Measurements from ENCODE around the gene MXRA8. TPM values are rescaled to one million over a fixed set of nuclear protein-coding genes. Genes with fewer than 3 reads are reported as not detected.

MXRA8 gene
- total RNA-seq, 1 experiment from 2014 or later, result 25.3 TPM

DNA sequence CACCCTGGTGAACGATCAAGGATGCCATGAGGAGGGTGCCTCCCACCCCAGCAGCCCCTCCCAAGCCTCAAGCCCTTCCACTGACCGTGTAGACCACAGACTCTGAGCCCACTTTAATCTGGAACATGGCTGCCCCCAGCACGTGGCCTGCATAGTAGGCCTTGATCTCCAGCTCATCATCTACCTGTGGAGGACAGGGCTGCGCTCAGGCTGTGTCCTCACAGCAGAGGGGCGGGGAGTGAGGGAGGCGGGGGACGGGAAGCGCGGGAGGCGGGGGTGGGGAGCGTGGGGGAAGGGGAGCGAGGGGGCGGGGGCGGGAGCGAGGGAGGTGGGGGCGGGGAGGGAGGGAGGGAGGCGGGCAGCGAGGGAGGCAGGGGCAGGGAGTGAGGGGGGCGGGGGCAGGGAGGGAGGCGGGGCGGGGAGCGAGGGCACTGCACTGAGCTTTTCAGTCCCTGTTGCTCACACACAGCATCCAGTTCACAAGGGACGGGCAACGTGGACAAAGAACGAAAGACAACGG lies 42.9 kb downstream of the MXRA8 start:
- BruUV-seq (replicated peaks), result no TSS peak
- Histone ChIP-seq H3K79me2 (ENCODE audit: low read length) (peaks cover 60% of the 10 kb centered on the region), H3K9me2 (replicated peaks; ENCODE audit: low read length) (no peaks in the 10 kb centered on the region), H3K27me3 (ENCODE audit: low read length) (no peaks in the 10 kb centered on the region), H3K4me1 (ENCODE audit: insufficient read depth, low read length) (peaks cover 30% of the 10 kb centered on the region), H3K9me3 (ENCODE audit: low read length) (no peaks in the 10 kb centered on the region), H3K4me2 (ENCODE audit: low read length) (no peak overlapping the region), H3F3A (ENCODE audit: low read length, unreplicated experiment) (peaks cover 9% of the 10 kb centered on the region), H4K20me1 (ENCODE audit: low read length) (0 out of 2 replicates have a peak, but pooled peaks cover 3% of the 10 kb centered on the region), H3K4me3 (ENCODE audit: low read length) (no peak overlapping the region), H3K36me3 (ENCODE audit: low read depth, low read length) (peaks cover 54% of the 10 kb centered on the region), H3K27ac (ENCODE audit: low read length) (no peak overlapping the region), H3K9ac (ENCODE audit: low read length) (no peak overlapping the region), H2AFZ (ENCODE audit: low read length) (no peak overlapping the region)
- ATAC-seq (no peak), DNase-seq (no peak)
- TF ChIP-seq EZH2 (IDR thresholded peaks at IDR 0.05; ENCODE audit: low read length, unreplicated experiment) (no peak), EZH2phosphoT487 (IDR thresholded peaks at IDR 0.05; ENCODE audit: borderline replicate concordance, low read length) (no peak)
- TF ChIP-seq, protein P1, sequence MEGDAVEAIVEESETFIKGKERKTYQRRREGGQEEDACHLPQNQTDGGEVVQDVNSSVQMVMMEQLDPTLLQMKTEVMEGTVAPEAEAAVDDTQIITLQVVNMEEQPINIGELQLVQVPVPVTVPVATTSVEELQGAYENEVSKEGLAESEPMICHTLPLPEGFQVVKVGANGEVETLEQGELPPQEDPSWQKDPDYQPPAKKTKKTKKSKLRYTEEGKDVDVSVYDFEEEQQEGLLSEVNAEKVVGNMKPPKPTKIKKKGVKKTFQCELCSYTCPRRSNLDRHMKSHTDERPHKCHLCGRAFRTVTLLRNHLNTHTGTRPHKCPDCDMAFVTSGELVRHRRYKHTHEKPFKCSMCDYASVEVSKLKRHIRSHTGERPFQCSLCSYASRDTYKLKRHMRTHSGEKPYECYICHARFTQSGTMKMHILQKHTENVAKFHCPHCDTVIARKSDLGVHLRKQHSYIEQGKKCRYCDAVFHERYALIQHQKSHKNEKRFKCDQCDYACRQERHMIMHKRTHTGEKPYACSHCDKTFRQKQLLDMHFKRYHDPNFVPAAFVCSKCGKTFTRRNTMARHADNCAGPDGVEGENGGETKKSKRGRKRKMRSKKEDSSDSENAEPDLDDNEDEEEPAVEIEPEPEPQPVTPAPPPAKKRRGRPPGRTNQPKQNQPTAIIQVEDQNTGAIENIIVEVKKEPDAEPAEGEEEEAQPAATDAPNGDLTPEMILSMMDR (conservative IDR thresholded peaks at IDR 0.05; ENCODE audit: low read depth, low read length), result no peak
- CTCF ChIA-PET, result no interaction called here
- POLR2A ChIA-PET (ENCODE audit: unreplicated experiment), result no interaction called here
- intact Hi-C loops (cut with micrococcal nuclease), result no loop called here

DNA sequence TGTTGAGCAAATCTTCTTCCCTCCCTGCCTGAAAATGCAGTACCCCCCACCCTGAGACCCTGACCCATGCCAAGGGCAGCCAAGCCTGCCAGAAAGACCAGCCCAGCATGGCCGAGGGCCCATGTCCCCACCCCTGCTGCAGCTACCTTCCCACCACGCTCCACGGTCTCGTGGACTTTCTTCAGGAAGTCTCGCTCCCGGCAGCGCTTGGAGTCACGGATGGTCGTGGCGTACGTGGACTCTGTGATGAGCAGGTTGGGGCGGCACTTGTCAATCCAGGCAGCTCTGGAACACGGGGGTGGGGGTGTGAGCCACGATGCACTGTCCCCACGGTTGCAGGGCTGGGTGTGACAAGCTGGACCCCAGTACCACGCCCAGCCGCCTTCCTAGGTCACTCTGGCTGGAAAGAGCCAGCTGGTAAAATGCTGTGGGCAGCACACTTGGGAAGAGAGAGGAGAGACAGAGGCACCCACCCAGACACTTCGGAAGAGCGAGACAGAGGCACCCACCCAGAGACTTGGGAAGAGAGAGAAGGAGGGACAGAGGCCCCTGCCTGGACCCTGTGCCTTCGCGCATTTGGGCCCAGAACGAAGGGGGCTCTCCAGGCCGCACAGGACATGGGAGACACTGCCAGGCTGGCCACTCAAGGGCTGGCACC lies 43.5 kb downstream of the MXRA8 start:
- H4K20me1 ChIP-seq (ENCODE audit: low read length), result peaks cover 7% of the 10 kb centered on the region; the same call in 1 of the 2 replicates
- no peaks in the 10 kb centered on the region for H3K9me3 ChIP-seq (ENCODE audit: low read length)
- peaks cover 48% of the 10 kb centered on the region for H3K36me3 ChIP-seq (ENCODE audit: low read depth, low read length)
- POLR2A ChIA-PET (ENCODE audit: unreplicated experiment), result no interaction called here
- no peak overlapping the region for H3K4me3 ChIP-seq (ENCODE audit: low read length)
- TF ChIP-seq EZH2phosphoT487 (IDR thresholded peaks at IDR 0.05; ENCODE audit: borderline replicate concordance, low read length) (no peak), EZH2 (IDR thresholded peaks at IDR 0.05; ENCODE audit: low read length, unreplicated experiment) (no peak)
- TF ChIP-seq, protein P1 (conservative IDR thresholded peaks at IDR 0.05; ENCODE audit: low read depth, low read length), result no peak
- no peak for DNase-seq
- CTCF ChIA-PET, result no interaction called here
- no peaks in the 10 kb centered on the region for H3K27me3 ChIP-seq (ENCODE audit: low read length)
- no peak overlapping the region for H3K4me2 ChIP-seq (ENCODE audit: low read length)
- peaks cover 60% of the 10 kb centered on the region for H3K79me2 ChIP-seq (ENCODE audit: low read length)
- H3K27ac ChIP-seq (ENCODE audit: low read length), result no peak overlapping the region
- peaks cover 9% of the 10 kb centered on the region for H3F3A ChIP-seq (ENCODE audit: low read length, unreplicated experiment)
- ATAC-seq, result no peak
- intact Hi-C loops (cut with micrococcal nuclease), result no loop called here
- no peak overlapping the region for H3K9ac ChIP-seq (ENCODE audit: low read length)
- peaks cover 32% of the 10 kb centered on the region for H3K4me1 ChIP-seq (ENCODE audit: insufficient read depth, low read length)
- BruUV-seq (replicated peaks), result no TSS peak
- H3K9me2 ChIP-seq (replicated peaks; ENCODE audit: low read length), result no peaks in the 10 kb centered on the region
- no peak overlapping the region for H2AFZ ChIP-seq (ENCODE audit: low read length)

DNA sequence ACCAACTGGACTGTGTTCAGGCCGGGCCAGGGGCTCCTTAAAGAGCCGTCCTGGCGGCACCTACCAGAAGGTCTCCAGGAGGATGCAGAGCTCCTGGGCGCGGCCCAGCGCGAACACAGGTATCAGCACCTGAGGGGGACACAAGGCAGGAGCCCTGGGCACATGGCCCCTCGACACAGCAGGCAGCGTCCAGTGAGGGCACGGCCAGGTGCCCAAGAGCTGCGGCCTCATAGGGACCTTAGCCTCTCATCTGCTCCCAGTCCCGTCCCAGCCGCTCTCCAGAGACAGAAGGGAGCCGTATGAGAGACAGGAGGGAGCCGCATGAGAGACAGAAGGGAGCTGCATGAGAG lies 44.1 kb downstream of the MXRA8 start:
- ATAC-seq, result no peak
- Histone ChIP-seq H3K4me3 (ENCODE audit: low read length) (no peak overlapping the region), H3K27me3 (ENCODE audit: low read length) (no peaks in the 10 kb centered on the region), H3K4me2 (ENCODE audit: low read length) (no peak overlapping the region), H3F3A (ENCODE audit: low read length, unreplicated experiment) (peaks cover 9% of the 10 kb centered on the region), H3K9me2 (replicated peaks; ENCODE audit: low read length) (no peaks in the 10 kb centered on the region), H3K9me3 (ENCODE audit: low read length) (no peaks in the 10 kb centered on the region), H4K20me1 (ENCODE audit: low read length) (peaks cover 7% of the 10 kb centered on the region; the same call in 1 of the 2 replicates), H3K4me1 (ENCODE audit: insufficient read depth, low read length) (peaks cover 31% of the 10 kb centered on the region), H3K79me2 (ENCODE audit: low read length) (peaks cover 60% of the 10 kb centered on the region), H3K9ac (ENCODE audit: low read length) (no peak overlapping the region), H3K27ac (ENCODE audit: low read length) (no peak overlapping the region), H3K36me3 (ENCODE audit: low read depth, low read length) (peaks cover 43% of the 10 kb centered on the region), H2AFZ (ENCODE audit: low read length) (no peak overlapping the region)
- POLR2A ChIA-PET (ENCODE audit: unreplicated experiment), result no interaction called here
- TF ChIP-seq EZH2phosphoT487 (IDR thresholded peaks at IDR 0.05; ENCODE audit: borderline replicate concordance, low read length), result no peak
- TF ChIP-seq EZH2 (IDR thresholded peaks at IDR 0.05; ENCODE audit: low read length, unreplicated experiment), result no peak
- TF ChIP-seq, protein P1 (conservative IDR thresholded peaks at IDR 0.05; ENCODE audit: low read depth, low read length), result no peak
- intact Hi-C loops (cut with micrococcal nuclease), result no loop called here
- BruUV-seq (replicated peaks), result no TSS peak
- CTCF ChIA-PET, result no interaction called here
- DNase-seq, result no peak

Measured in PC-3 (cell line).